ENCODE results near the gene CASTOR1.
A peak's percentile ranks its signal among the peaks of the same experiment; 100 is the strongest.

Gene CASTOR1

GRCh38 chr22:30265823-30266444 is 23.4 kb downstream of the CASTOR1 start:
- DNase-seq (ENCODE audit: low read depth in 2 of 2): peak; percentile 76 to 82

GRCh38 chr22:30265131-30265720 is 24.1 kb downstream of the CASTOR1 start:
- no peak for DNase-seq (ENCODE audit: low read depth in 2 of 2)

- DNase-seq (ENCODE audit: low read depth in 2 of 2): no peak
These were observed 25.4 kb downstream of the CASTOR1 start for GRCh38 chr22:30263883-30264282.

GRCh38 chr22:30262917-30263741 is 26.2 kb downstream of the CASTOR1 start:
- peak; percentile 74 to 84 for DNase-seq (ENCODE audit: low read depth in 2 of 2)

DNA sequence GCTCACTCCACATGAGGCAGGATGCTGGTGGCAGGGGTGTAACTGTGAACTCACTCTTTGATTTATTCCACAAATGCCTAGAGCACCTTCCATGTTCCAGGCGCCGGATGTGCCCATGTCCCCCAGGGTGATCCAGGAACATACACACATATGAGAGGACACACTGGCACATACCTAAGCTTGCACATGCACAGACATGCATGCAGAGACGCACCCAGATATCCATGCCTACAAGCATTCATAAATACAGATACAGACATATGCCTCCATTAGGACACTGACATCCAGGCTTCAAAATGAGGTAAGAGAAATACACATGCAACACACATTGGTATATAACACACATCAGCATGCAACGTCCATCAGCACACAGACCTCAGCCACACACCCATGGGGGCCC is 27.2 kb downstream of the CASTOR1 start:
- no peak for DNase-seq (ENCODE audit: low read depth in 2 of 2)

- no peak for DNase-seq (ENCODE audit: low read depth in 2 of 2)
These were observed 28.2 kb downstream of the CASTOR1 start for GRCh38 chr22:30261134-30261533.

GRCh38 chr22:30260682-30261081 is 28.6 kb downstream of the CASTOR1 start:
- DNase-seq (ENCODE audit: low read depth in 2 of 2): no peak

DNA sequence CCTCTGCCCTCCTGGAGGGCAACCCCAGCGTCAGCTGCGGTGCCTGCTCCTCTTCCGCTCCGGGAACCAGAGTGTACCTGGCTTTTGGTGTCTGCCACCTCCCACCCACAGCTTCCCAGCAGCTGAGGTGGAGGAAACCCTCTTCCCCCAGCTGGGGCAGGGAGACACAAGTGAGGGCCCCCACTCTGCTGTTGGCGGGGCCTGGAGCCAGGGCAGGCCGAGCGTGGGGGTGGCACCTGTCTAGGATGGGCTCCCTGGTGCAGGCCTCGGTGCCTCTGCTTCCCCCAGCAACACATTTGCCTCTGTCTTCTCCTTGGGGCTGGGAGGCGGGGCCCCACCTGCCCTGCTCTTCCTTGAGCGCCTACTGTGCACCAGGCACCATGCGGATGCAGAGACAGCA is 29.0 kb downstream of the CASTOR1 start:
- DNase-seq (ENCODE audit: low read depth in 2 of 2): no peak

GRCh38 chr22:30254314-30254713 is 35.0 kb downstream of the CASTOR1 start:
- DNase-seq (ENCODE audit: low read depth in 2 of 2): no peak

GRCh38 chr22:30253205-30253852 is 36.0 kb downstream of the CASTOR1 start:
- no peak for DNase-seq (ENCODE audit: low read depth in 2 of 2)

GRCh38 chr22:30252411-30253204 is 36.7 kb downstream of the CASTOR1 start:
- no peak for DNase-seq (ENCODE audit: low read depth in 2 of 2)

DNA sequence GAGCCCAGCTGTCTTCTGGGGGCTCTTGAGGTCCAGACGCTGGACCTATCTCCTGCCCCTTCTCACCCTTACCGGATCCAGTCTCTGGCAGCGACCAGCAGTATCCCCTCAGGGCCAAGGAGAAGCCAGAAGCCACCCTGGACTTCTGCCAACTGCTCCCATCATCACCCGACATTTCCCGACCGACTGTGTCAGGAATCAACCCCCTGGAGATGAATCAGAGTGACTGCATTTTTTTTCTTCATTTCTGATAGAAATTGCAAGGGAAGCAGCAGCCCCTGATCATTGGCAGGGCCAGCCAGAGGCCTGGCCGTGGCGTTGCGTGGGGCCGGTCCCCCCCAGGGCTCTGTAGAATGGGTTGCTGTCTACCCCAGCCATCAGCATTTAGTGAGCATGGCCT is 37.6 kb downstream of the CASTOR1 start:
- DNase-seq (ENCODE audit: low read depth in 2 of 2): no peak

- DNase-seq (ENCODE audit: low read depth in 2 of 2): peak; percentile 32 to 46
These were observed 38.5 kb downstream of the CASTOR1 start for GRCh38 chr22:30250661-30251267.

GRCh38 chr22:30250039-30250565 is 39.2 kb downstream of the CASTOR1 start:
- no peak for DNase-seq (ENCODE audit: low read depth in 2 of 2)

DNA sequence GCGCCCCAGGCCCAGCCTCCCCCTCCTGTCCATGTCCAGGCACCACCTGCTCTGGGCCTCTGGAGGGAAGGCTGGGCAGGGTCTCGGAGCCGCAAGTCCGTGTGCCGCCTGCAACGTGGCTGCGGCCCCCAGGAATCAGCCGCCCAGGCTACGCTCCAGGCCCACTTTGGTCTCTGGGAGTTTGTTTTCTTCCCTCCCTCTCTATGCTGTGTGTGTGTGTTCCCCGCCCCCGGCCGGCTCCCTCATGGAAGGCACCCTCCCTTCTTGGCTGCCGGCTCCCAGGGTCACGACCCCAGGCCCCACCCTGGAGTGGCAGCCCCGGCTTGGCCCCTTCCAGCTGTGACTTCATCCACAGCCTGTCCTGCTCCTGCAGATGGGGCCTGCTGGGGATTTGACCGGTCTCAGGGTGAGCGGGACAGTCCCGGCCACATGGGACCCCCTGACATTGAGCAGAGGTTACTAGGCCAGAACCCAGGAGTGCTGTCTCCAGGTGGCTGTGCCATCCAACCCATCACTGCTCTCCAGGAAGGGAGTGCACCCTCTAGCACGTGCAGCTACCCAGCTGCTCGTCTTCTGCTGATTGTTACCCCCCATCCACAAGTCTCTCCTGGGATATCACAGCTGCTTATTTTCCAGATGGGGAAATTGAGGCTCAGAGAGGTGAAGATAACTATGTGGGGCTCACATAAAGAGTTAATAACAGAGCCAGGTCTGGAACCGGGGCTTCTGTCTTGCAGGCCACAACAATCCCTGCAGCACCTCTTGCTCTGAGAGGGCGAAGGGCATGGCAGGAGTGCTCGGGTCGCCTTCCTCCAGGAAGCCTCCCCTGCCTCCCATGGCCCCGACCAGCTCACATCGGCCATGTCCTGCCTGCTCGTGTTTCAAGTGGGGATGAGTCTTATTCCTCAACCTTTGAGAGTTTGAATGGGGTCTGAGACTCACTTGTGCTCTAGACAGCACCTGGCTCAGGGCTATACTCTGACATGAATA is 40.0 kb downstream of the CASTOR1 start:
- DNase-seq (ENCODE audit: low read depth in 2 of 2): no peak

GRCh38 chr22:30248484-30248883 is 40.8 kb downstream of the CASTOR1 start:
- no peak for DNase-seq (ENCODE audit: low read depth in 2 of 2)

DNA sequence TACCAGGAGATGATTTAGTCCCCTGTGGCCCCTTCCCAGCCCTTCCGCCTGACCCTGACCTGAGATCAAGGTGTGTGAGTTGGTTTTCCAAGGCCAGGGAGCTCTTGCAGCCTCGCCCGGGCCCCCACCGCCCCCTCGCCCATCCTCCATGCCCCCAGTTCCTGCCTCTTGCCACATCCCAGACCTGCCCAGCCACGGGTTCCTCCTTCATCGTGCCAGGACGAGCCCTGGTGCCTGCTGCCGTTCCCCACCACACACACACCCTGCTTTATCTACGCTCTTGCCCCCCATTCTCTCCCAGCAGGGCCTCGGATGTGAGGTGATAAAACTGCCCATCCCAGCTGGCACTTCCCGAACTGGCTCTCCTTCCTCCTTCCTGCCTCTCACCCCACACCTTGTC is 41.3 kb downstream of the CASTOR1 start:
- no peak for DNase-seq (ENCODE audit: low read depth in 2 of 2)

GRCh38 chr22:30247561-30247960 is 41.7 kb downstream of the CASTOR1 start:
- DNase-seq (ENCODE audit: low read depth in 2 of 2): no peak

GRCh38 chr22:30246814-30247376 is 42.4 kb downstream of the CASTOR1 start:
- DNase-seq (ENCODE audit: low read depth in 2 of 2): no peak
